Activated naive CD8-positive, alpha-beta T cell (primary cell): ENCODE results near the gene LCP1.
A peak's percentile ranks its signal among the peaks of the same experiment; 100 is the strongest.

Experiments
- H3K27ac Mint-ChIP-seq: one replicate; pipeline ENCODE4 v1.8.0; 2021; ENCODE audit warnings: mixed read lengths
- H3K27me3 Mint-ChIP-seq: one replicate; pipeline ENCODE4 v1.8.0; 2021; ENCODE audit warnings: mixed read lengths
- H3K36me3 Mint-ChIP-seq: one replicate; pipeline ENCODE4 v1.8.0; 2021; ENCODE audit warnings: mixed read lengths
- H3K4me1 Mint-ChIP-seq: one replicate; pipeline ENCODE4 v1.8.0; 2021; ENCODE audit warnings: low read depth, mixed read lengths
- H3K4me3 Mint-ChIP-seq: one replicate; pipeline ENCODE4 v1.8.0; 2021; ENCODE audit warnings: mild to moderate bottlenecking, mixed read lengths
- H3K9me3 Mint-ChIP-seq: one replicate; pipeline ENCODE4 v1.8.0; 2021; ENCODE audit warnings: low read depth, mixed read lengths

The LCP1 gene

DNA sequence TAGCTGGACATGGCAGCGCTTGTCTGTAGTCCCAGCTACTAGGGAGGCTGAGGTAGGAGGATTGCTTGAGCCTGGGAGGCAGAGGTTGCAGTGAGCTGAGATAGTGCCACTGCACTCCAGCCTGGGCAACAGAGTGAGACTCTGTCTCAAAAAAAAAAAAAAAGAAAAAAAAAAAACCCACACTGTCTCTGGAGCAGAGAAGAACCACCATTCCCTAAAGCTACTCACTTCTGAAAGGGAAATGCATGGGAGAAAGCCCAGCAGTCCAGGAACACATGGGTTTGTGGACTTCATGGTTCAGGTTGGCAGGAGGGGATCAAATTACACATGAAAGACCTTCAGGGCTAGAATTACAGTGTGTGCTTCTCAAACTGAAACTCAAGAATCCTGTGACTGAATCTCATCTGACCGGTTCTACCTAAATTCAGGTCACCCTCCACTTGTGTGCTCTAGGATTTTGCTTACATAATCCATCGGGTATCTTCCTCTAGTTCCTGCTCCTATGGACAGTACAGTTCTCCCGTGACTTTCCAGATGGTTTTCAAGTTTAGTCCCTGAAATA is 46.9 kb downstream of the LCP1 start:
- peaks cover 9% of the 10 kb centered on the region for H3K36me3 Mint-ChIP-seq
- peaks cover 12% of the 10 kb centered on the region for H3K4me1 Mint-ChIP-seq
- H3K27ac Mint-ChIP-seq, result peak overlapping the region; percentile 72
- no peaks in the 10 kb centered on the region for H3K9me3 Mint-ChIP-seq
- no peak overlapping the region for H3K4me3 Mint-ChIP-seq
- H3K27me3 Mint-ChIP-seq, result no peaks in the 10 kb centered on the region

DNA sequence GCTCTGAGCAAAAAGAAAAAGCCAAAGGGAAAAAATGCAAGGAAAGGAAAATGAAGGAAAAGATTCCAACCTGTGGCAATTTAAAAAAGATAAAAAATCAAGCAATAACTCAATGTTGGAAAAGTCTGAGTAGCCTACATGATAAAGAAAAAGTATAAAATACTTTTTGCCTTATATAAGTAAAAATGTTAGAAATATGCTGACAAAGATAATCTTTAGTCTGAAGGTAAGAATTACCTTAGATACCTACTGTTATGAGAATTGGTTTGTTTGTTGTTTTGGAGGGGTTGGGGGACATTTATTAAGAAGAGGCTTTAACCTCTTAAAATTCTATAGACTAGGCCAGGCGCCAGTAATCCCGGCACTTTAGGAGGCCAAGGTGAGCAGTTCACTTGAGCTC is 47.5 kb downstream of the LCP1 start:
- Mint-ChIP-seq H3K4me3 (no peak overlapping the region), H3K36me3 (peaks cover 6% of the 10 kb centered on the region), H3K27ac (peak overlapping the region; percentile 73), H3K4me1 (peaks cover 7% of the 10 kb centered on the region), H3K27me3 (no peaks in the 10 kb centered on the region), H3K9me3 (no peaks in the 10 kb centered on the region)

DNA sequence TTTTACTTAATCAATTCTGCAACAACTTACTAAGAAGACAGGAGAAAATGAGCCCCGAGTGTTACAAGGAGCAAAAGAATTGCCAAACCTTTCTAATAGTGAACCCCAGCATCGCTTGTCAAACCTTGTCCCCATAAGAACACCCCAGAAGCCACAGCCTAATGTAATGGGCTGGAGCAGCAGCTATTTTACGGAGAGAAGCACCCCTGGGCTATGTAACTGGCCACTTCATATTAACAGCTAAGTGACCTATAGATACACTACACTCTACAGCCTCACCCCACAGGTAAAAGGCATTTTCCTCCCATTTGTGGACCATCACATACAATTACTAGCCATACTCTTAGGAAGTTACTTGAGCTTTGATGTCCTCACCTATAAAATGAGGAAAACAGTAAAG is 49.9 kb downstream of the LCP1 start:
- no peak overlapping the region for H3K4me3 Mint-ChIP-seq
- no peaks in the 10 kb centered on the region for H3K27me3 Mint-ChIP-seq
- H3K27ac Mint-ChIP-seq, result peak overlapping the region; percentile 58
- peaks cover 6% of the 10 kb centered on the region for H3K36me3 Mint-ChIP-seq
- no peaks in the 10 kb centered on the region for H3K9me3 Mint-ChIP-seq
- H3K4me1 Mint-ChIP-seq, result peaks cover 6% of the 10 kb centered on the region

DNA sequence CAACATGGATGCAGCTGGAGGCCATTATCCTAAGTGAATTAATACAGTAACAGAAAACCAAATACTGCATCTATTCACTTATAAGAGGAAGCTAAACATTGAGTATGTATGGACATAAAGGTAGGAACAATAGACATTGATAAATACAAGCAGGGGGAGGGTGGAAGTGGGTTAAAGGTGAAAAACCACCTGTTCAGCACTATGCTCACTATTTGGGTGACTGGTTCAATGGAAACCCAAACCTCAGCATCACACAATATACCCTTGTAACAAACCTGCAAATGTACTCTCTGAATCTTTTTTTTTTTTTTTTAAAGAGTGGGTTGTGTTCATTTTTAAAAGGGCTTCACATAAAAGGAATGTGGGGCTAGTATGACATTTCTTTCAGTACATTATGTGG is 50.3 kb downstream of the LCP1 start:
- H3K27ac Mint-ChIP-seq, result peak overlapping the region; percentile 58

DNA sequence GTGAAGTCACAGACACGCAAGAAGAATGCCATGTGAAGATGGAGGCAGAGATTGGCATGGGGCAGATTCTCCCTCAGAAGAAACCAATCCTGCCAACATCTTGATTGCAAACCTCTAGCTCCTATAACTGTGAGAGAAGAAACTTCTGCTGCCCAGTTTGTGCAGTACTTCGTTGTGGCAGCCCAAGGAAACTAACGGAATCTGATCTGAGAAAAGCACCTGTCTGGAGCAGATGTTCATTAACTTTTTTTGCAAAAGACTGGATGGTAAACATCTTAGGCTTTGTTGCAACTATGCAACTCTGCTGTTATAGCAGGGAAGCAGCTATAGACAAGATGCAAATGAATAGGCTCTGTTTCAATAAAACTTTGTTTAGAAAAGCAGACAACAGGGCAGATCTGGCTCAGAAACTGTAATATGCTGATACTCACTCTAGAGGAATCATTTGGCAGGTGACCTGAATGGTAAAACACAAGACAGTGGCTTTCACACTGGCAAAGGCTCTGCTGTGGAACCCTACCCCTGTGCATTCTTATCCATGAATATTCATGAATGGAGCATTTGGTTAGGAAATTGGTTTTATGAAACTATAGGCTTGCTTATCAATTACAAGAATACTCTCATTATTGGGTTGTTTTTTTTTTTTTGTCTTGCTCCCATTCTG is 51.9 kb downstream of the LCP1 start:
- H3K9me3 Mint-ChIP-seq, result no peaks in the 10 kb centered on the region
- H3K36me3 Mint-ChIP-seq, result peaks cover 13% of the 10 kb centered on the region
- no peak overlapping the region for H3K4me3 Mint-ChIP-seq
- peak overlapping the region; percentile 80 for H3K27ac Mint-ChIP-seq
- H3K27me3 Mint-ChIP-seq, result no peaks in the 10 kb centered on the region
- peaks cover 24% of the 10 kb centered on the region for H3K4me1 Mint-ChIP-seq

More for the DNA sequence above, 50.3 kb downstream of the LCP1 start:
- Mint-ChIP-seq H3K4me1 (peaks cover 8% of the 10 kb centered on the region), H3K4me3 (no peak overlapping the region), H3K27me3 (no peaks in the 10 kb centered on the region), H3K9me3 (no peaks in the 10 kb centered on the region), H3K36me3 (peaks cover 8% of the 10 kb centered on the region)

DNA sequence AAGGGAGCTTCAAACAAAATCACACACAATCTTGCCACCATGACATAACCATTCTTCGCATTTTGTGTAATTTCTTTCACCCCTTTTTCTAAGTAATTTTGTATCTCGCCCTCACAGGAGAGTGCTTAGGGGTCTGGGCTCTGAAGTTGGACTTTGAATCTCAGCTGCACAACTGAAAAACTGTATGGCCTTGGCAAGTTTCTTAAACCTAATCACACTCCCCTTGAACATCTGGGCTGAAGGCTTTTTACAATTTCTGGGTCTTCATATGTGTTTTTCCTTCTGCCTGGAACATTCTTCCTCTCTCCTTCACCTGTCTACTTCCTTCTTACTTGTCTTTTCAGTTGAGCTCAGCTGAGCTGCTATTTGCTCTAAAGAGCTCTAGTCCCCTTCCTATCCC is 52.9 kb downstream of the LCP1 start:
- H3K4me1 Mint-ChIP-seq, result peaks cover 34% of the 10 kb centered on the region
- no peaks in the 10 kb centered on the region for H3K27me3 Mint-ChIP-seq
- peak overlapping the region; percentile 80 for H3K27ac Mint-ChIP-seq
- H3K4me3 Mint-ChIP-seq, result no peak overlapping the region
- no peaks in the 10 kb centered on the region for H3K9me3 Mint-ChIP-seq
- H3K36me3 Mint-ChIP-seq, result peaks cover 13% of the 10 kb centered on the region

DNA sequence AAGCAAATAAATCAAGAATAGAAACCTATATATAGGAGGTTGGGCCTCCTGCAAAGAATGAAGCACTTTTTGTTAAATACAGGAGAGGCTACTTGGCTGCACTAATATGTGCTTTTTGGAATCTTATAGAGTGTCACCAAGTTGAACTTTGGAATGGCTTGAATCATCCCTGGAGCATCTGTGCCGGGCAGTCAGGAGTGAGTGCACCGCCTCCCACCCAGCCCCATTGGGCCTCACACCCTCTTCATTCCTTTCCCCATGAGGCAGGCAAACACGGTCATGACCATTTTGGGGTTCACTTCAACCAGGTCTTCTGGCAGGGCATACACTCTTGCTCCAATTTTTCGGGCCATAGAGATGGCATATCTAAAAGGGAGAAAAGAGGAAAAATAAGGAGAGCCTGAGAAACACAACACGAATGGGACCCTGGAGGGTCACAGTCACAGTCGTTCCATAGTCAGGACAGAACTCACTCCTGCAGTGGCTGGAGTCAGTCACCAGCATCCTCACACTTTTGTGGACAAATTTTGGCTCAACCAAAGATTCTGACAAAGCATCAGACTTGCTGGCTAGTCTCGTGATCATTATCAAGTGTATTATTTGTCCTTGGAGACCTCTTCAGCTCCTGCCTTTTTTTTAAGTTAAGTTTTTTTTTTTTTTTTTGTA is 54.5 kb downstream of the LCP1 start:
- H3K27ac Mint-ChIP-seq, result peak overlapping the region; percentile 76
- no peak overlapping the region for H3K4me3 Mint-ChIP-seq
- H3K4me1 Mint-ChIP-seq, result peaks cover 48% of the 10 kb centered on the region
- peaks cover 13% of the 10 kb centered on the region for H3K36me3 Mint-ChIP-seq
- no peaks in the 10 kb centered on the region for H3K9me3 Mint-ChIP-seq
- H3K27me3 Mint-ChIP-seq, result no peaks in the 10 kb centered on the region

DNA sequence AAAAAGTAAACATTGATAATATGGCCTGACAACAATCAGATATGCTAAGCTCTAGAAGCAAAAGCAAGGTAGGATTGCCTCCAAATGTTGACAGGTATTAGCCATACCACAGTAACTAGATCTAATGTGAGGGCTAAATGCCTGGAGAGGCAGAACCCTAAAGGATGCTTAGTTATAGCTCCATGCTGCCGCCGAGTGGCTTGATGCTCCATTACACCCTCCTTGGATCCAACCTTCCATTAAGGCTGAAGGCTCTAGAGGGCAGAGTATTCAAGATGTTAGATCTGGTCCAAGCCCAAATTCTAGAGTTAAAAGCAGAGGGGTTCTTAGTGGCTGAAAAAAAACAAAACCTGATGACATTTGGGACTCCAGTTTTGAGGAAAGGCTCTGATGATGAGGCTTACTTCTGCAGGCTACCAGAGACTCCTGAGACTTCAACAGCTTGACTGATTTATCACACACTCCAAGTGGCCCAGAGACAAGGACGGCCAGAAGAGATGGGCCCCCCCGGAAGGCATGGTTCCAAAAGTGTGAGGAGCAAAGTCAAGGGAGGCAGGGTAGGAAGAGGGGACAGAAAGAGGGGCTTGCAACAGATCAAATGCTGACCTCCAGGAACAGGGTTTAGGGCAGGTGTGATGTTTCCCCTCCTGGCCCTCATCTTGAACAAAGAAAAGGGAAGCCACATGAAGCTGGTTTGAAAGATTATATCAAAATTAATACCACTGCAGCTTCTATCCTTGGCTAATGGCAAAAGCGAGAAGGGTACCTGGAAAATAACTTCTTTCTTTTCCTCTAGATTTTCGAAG is 55.2 kb downstream of the LCP1 start:
- peak overlapping the region; percentile 69 for H3K27ac Mint-ChIP-seq
- H3K27me3 Mint-ChIP-seq, result no peaks in the 10 kb centered on the region
- no peak overlapping the region for H3K4me3 Mint-ChIP-seq
- peaks cover 51% of the 10 kb centered on the region for H3K4me1 Mint-ChIP-seq
- peaks cover 13% of the 10 kb centered on the region for H3K36me3 Mint-ChIP-seq
- no peaks in the 10 kb centered on the region for H3K9me3 Mint-ChIP-seq

DNA sequence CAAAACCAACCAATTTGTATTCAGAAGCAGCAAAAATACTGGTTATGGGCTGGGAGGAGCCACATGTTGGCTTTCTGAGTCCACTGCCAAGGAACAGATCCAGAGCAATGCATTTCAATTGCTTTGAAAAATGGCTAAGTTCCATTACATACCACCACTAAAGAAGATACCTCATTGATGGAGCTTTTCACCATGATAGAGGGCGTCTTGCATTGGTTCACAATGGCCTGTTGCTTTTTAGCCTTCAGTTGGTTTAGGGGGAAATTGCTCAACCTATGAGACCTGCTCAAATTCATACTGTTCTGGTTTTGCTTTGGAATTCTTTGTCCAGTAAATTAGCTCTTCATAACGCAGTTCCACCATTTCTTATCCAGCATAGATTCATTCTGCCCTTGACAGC is 55.9 kb downstream of the LCP1 start:
- Mint-ChIP-seq H3K27ac (peak overlapping the region; percentile 69), H3K36me3 (peaks cover 8% of the 10 kb centered on the region), H3K4me3 (peak overlapping the region; percentile 35), H3K4me1 (peaks cover 53% of the 10 kb centered on the region), H3K27me3 (no peaks in the 10 kb centered on the region), H3K9me3 (no peaks in the 10 kb centered on the region)

DNA sequence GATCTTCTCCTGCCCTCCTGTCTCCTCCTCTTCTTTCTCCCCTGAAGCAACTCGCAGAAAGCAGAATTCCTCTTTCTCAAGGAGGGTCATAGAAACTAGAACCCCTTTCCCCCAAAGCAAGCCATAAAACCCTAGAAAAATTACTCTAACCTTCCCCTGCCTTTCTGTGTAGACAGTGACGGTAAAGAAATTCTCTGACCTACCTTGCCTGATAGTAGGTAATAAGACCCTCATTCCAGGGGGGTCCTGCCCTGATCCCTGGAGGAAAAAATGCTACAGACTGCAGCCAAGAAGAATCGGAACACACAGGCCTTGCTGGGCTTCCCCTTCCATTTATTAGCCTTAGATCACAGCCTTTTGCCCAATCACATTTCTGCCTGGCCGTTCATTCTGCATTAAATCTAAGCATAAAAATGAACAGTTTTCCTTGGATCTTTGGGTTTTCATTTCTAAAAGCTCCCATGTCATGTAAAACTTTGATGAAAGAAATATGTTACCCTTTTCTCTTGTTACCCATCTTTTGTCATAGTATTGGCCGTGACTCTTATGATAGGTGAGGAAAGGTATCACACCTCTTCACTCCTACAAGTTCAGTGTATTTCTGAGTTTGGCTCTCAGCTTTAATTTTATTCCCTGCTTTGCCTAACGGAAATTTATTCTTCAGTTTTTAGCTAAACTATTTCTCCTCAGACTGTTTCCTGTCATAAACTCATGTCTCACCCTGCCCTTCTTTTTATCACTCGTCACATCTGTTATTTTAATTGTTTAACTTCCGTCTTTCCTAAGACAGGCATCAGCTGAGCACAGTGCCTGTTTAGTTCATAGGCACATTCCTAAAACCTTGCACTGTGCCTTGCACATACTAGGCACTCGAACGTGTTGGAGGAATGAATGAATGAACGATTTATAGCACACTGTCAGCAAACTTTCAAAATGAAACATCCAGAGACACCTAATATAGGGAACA is 56.7 kb downstream of the LCP1 start:
- Mint-ChIP-seq H3K27me3 (no peaks in the 10 kb centered on the region), H3K36me3 (peaks cover 7% of the 10 kb centered on the region), H3K4me1 (peaks cover 53% of the 10 kb centered on the region), H3K4me3 (peak overlapping the region; percentile 36), H3K9me3 (no peaks in the 10 kb centered on the region), H3K27ac (peak overlapping the region; percentile 69)

DNA sequence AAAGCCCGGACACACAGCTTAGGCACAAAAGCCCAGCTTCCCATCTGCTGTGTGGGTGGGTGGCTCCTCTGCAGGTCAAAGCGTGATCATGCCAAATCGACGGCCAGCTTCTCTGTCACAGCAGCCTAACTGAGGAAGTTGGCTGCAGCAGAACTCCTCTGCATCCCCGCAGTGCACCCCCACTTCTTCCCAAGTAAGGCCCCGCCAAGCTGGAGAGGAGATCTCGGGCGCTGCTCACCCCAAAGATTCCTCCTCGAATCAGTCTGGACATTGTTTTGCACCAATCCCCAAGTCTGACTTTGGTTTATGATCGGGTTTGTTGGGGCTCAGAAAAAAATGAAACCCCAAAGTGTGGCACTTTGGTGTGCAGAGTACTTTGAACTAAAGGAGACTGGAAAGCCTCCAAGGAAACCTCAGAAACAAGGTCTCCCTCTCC is 57.4 kb downstream of the LCP1 start:
- peak overlapping the region; percentile 36 for H3K4me3 Mint-ChIP-seq
- H3K27ac Mint-ChIP-seq, result peak overlapping the region; percentile 69
- no peaks in the 10 kb centered on the region for H3K9me3 Mint-ChIP-seq
- H3K36me3 Mint-ChIP-seq, result peaks cover 7% of the 10 kb centered on the region
- no peaks in the 10 kb centered on the region for H3K27me3 Mint-ChIP-seq
- H3K4me1 Mint-ChIP-seq, result peaks cover 53% of the 10 kb centered on the region

DNA sequence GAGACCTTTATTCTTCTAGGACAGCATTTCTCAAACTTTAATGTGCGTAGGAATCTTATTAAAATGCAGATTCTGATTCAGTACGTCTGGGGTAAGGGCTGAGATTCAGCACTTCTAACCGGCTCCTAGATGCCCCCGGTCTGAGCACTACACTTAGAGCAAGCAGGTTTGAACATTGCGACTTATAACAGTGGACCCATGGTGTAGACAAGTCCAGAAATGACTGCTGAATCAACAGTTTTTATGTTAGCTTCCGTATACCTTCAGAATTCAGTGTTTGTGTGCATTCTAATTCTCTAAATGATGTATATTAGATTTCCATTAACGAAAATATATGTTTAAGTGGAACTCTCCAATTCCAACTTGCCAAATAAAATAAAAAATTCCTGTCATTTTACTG is 59.7 kb downstream of the LCP1 start:
- no peak overlapping the region for H3K4me3 Mint-ChIP-seq
- peaks cover 51% of the 10 kb centered on the region for H3K4me1 Mint-ChIP-seq
- peaks cover 7% of the 10 kb centered on the region for H3K36me3 Mint-ChIP-seq
- H3K27me3 Mint-ChIP-seq, result no peaks in the 10 kb centered on the region
- H3K9me3 Mint-ChIP-seq, result no peaks in the 10 kb centered on the region
- no peak overlapping the region for H3K27ac Mint-ChIP-seq

DNA sequence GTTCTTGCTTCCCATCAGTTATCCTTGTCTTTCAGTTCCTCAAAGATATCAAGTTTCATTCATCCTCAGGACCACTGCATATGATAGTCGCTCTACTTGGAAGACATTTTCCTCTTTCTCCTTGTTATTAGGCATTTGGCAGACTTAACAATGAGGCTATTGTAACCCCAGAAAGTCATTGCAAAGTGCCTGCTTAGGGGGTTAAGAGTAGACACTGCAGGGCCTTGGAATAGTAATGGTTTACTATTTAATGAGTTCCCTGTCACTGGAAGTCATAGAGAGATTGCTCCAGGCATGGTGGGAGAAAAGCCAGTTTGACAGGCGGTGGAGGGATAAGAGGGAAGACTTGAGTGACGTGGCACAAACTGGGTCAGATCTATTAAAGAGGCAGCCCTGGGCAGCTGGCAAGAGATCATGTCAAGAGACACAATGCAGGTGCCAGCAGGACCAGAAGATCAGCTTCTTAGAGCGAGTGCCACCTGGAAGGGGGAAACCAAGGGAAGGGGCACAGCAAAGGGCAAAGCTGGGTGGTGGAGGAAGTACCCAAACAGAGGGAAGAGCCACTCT is 60.3 kb downstream of the LCP1 start:
- no peak overlapping the region for H3K27ac Mint-ChIP-seq
- no peak overlapping the region for H3K4me3 Mint-ChIP-seq
- H3K36me3 Mint-ChIP-seq, result peaks cover 5% of the 10 kb centered on the region
- no peaks in the 10 kb centered on the region for H3K27me3 Mint-ChIP-seq
- no peaks in the 10 kb centered on the region for H3K9me3 Mint-ChIP-seq
- H3K4me1 Mint-ChIP-seq, result peaks cover 48% of the 10 kb centered on the region

DNA sequence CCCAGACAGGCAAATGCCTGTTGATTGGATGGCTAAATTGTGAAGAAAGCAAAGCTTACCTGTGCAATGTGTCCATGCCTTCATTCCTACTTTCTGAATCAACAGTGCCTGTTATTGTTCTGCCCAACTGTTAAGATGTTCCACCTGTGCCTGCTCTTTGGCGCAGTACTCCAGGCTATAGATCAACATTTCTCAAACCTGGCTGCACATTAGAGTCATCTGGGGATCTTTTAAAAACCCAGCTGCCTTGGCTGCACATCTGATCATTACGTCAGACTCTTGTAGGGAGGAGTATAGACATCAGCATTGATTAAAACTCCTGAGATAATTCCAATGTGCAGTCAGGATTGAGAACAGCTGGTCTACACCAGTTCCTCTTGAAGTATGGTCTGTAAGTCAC is 60.9 kb downstream of the LCP1 start:
- peaks cover 42% of the 10 kb centered on the region for H3K4me1 Mint-ChIP-seq
- no peak overlapping the region for H3K27ac Mint-ChIP-seq
- H3K27me3 Mint-ChIP-seq, result no peaks in the 10 kb centered on the region
- no peaks in the 10 kb centered on the region for H3K36me3 Mint-ChIP-seq
- no peaks in the 10 kb centered on the region for H3K9me3 Mint-ChIP-seq
- no peak overlapping the region for H3K4me3 Mint-ChIP-seq
